Esophagus (tissue), 2 donors: ENCODE data around the gene CBL. TPM values are rescaled to one million over a fixed set of nuclear protein-coding genes. Genes with fewer than 3 reads are reported as not detected.
"Not testable (repeated sequence)": the region's sequence is repeated elsewhere in the genome, so short reads cannot be mapped to it uniquely, and the experiment has no call there.

Source experiments
- H3K27ac ChIP-seq, 2 donors: one replicate each; pipeline ENCODE4 v1.5.1; 2013; ENCODE audit warnings: low read depth in 2 of 2, mild to moderate bottlenecking in 2 of 2, inconsistent platforms in 1 of 2, low read length in 1 of 2, moderate library complexity in 1 of 2
- H3K27me3 ChIP-seq, 2 donors: one replicate each; pipeline ENCODE4 v1.6.1; 2013; ENCODE audit warnings: low read length in 2 of 2, control low read depth in 1 of 2, mild to moderate bottlenecking in 1 of 2; ENCODE audit not compliant: insufficient read depth in 2 of 2, control insufficient read depth in 1 of 2
- H3K36me3 ChIP-seq, 2 donors: one replicate each; pipeline ENCODE4 v1.6.1; 2013; ENCODE audit warnings: low read length in 1 of 2; ENCODE audit not compliant: control insufficient read depth in 2 of 2, insufficient read depth in 2 of 2
- H3K4me1 ChIP-seq, 2 donors: one replicate each; pipeline ENCODE4 v1.6.1; 2013; ENCODE audit warnings: low read length in 1 of 2; ENCODE audit not compliant: control insufficient read depth in 2 of 2, insufficient read depth in 2 of 2
- H3K4me3 ChIP-seq, 2 donors: one replicate each; pipeline ENCODE4 v1.5.1; 2013; ENCODE audit warnings: low read length in 2 of 2, mild to moderate bottlenecking in 2 of 2, low read depth in 1 of 2, moderate library complexity in 1 of 2
- H3K9me3 ChIP-seq, 2 donors: one replicate each; pipeline ENCODE4 v1.6.1; 2013; ENCODE audit warnings: mild to moderate bottlenecking in 2 of 2, low read depth in 1 of 2, low read length in 1 of 2, moderate library complexity in 1 of 2; ENCODE audit not compliant: control insufficient read depth in 2 of 2, insufficient read depth in 1 of 2
- WGBS, 2 donors: extraction: QIAGEN DNeasy Blood & Tissue Kit; methylation state at CpG; one replicate each; pipeline ENCODE4 v1.1.7; 2013; 5-methylcytosine and 5-hydroxymethylcytosine counted together
- polyA plus RNA-seq, 2 donors: library from polyadenylated mRNA; stranded (reverse); fragments of 200-250 nt; gene quantifications; one replicate each; pipeline ENCODE4 v1.2.3, GENCODE V29; 2013
- donor health status: healthy with polysubstance abuse.
- donor health status: Bipolar disorder and iron deficiency.

Gene CBL
- polyA plus RNA-seq, 2 donors: 3.0 to 6.2 TPM

DNA sequence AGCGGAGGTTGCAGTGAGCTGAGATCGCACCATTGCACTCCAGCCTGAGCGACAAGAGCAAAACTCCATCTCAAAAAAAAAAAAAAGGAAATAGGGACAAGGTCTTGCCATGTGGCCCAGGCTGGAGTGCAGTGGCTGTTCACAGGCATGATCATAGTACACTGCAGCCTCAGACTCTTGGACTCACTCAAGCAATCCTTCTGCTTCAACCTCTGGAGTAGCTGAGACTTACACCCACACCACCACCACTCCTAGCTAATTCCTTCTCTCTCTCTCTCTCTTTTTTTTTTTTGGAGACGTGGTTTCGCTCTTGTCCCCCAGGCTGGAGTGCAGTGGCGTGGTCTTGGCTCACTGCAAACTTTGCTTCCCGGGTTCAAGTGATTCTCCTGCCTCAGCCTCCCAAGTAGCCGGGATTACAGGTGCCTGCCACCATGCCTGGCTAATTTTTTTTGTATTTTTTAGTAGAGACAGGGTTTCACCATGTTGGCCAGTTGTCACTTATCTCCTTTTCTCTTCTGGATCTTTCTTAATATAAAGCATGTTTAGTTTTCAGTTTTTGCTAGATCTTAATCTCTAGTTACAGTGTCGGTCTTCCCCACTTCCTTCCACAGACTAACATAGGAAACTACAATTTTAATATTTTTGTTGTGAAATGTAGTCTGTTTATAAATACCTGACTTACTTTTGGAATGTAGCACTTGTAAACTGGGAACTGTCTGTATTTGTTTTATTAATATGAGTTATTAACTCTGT lies 22.6 kb downstream of the CBL start:
- not testable (repeated sequence) for H3K27ac ChIP-seq
- WGBS, 2 donors: 88 to 91% methylated on average over 9 of the region's 9 CpGs

DNA sequence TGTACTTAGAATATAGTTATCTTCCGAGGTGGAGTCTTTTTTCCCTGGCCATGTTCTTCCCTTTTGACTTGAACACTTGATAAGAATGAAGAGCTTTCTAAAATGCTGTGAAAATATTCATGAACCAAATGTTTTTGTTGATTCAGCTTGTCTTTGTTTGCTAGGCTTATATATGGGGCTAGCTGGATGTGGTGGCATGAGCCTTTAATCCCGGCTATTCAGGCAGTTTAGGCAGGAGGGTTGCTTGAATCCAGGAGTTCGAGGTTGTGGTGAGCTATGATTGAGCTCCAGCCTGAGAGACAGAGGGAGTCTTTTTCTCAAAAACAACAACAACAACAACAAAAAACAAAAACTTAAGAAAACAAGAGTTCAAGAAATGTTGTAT lies 23.1 kb downstream of the CBL start:
- no peaks in the 10 kb centered on the region for H3K27me3 ChIP-seq
- no peak overlapping the region for H3K27ac ChIP-seq
- H3K4me1 ChIP-seq: no peaks in the 10 kb centered on the region
- H3K4me3 ChIP-seq: no peak overlapping the region
- H3K9me3 ChIP-seq: no peaks in the 10 kb centered on the region
- H3K36me3 ChIP-seq: no peaks in the 10 kb centered on the region
- WGBS, 2 donors: 74 to 78% methylated on average over 3 of the region's 3 CpGs

More for the DNA sequence above, 22.6 kb downstream of the CBL start:
- H3K4me3 ChIP-seq, H3K27me3 ChIP-seq, H3K4me1 ChIP-seq, H3K9me3 ChIP-seq, H3K36me3 ChIP-seq: not testable (repeated sequence)

DNA sequence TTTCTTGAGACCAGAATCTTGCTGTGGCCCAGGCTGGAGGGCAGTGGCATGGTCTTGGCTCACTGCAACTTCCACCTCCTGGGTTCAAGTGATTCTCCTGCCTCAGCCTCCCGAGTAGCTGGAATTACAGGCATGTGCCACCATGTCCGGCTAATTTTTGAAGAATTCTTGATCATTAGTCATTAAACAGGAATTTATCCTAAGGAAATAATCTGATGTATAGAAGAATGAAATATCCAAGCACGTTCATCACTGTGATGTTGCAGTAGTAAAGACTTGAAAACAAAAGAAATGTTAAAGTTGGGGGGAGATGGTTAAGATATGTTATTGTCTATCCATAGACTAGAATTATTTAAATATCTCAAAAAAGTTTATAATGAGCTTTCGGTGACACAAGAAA lies 23.6 kb downstream of the CBL start:
- Histone ChIP-seq H3K27ac (no peak overlapping the region), H3K36me3 (no peaks in the 10 kb centered on the region), H3K4me1 (no peaks in the 10 kb centered on the region), H3K27me3 (no peaks in the 10 kb centered on the region), H3K9me3 (no peaks in the 10 kb centered on the region), H3K4me3 (no peak overlapping the region)
- 70 to 78% methylated on average over 4 of the region's 4 CpGs for WGBS, 2 donors

DNA sequence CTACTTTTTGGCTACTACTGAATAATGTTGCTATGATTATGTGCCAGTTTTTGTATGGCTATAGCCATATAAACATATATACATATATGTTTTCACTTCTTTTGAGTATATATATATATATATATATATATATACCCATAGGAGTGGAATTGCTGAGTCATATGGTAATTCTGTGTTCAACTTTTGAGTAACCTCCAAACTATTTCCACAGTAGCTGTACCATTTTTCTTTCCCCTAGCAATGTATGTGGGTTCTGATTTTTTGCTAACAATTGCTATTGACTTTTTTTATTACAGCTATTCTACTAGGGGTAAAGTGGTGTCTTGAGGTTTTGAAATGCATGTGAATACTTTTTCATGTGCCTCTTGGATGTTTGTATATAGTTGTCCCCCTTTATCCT lies 30.4 kb downstream of the CBL start:
- Histone ChIP-seq H3K27me3 (no peaks in the 10 kb centered on the region), H3K9me3 (no peaks in the 10 kb centered on the region), H3K27ac (no peak overlapping the region), H3K4me1 (no peaks in the 10 kb centered on the region), H3K4me3 (no peak overlapping the region), H3K36me3 (no peaks in the 10 kb centered on the region)

DNA sequence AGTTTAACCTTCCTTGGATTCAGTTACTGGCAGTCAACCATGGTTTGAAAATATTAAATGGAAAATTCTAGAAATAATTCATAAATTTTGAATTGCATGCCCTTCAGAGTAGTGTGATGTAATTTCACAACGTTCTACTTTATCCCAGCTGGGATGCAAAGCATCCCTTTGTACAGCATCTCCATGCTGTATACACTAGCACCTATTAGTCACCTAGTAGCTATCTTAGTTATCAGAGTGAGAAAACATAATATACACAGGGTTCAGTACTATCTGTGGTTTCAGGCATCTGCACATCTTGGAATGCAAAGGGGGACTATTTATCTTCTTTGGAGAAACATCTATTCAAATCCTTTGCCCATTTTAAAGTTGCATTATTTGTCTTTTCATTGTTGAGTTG lies 30.8 kb downstream of the CBL start:
- WGBS, 2 donors: 56 to 77% methylated on average over 1 of the region's 1 CpG
- no peak overlapping the region for H3K4me3 ChIP-seq
- no peak overlapping the region for H3K27ac ChIP-seq
- H3K36me3 ChIP-seq: no peaks in the 10 kb centered on the region
- no peaks in the 10 kb centered on the region for H3K9me3 ChIP-seq
- H3K27me3 ChIP-seq: no peaks in the 10 kb centered on the region
- H3K4me1 ChIP-seq: no peaks in the 10 kb centered on the region

DNA sequence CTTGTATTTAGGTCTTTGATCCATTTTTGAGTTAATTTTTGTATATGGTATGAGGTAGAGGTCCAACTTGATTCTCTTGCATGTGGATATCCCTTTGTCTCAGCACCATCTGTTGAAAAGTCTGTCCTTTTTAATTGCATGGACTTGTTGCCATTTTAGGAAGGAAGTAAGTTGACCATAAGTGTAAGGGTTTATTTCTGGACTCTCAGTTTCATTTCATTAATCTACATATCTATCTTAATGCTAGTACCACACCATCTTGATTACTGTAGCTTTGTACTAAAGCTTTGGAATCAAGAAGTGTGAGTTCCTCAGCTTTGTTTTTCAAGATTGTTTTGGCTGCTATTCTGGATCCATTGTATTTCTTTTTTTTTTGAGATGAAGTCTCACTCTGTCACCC lies 31.4 kb downstream of the CBL start:
- Histone ChIP-seq H3K9me3 (no peaks in the 10 kb centered on the region), H3K27ac (no peak overlapping the region), H3K4me1 (no peaks in the 10 kb centered on the region), H3K4me3 (no peak overlapping the region), H3K36me3 (no peaks in the 10 kb centered on the region), H3K27me3 (no peaks in the 10 kb centered on the region)

DNA sequence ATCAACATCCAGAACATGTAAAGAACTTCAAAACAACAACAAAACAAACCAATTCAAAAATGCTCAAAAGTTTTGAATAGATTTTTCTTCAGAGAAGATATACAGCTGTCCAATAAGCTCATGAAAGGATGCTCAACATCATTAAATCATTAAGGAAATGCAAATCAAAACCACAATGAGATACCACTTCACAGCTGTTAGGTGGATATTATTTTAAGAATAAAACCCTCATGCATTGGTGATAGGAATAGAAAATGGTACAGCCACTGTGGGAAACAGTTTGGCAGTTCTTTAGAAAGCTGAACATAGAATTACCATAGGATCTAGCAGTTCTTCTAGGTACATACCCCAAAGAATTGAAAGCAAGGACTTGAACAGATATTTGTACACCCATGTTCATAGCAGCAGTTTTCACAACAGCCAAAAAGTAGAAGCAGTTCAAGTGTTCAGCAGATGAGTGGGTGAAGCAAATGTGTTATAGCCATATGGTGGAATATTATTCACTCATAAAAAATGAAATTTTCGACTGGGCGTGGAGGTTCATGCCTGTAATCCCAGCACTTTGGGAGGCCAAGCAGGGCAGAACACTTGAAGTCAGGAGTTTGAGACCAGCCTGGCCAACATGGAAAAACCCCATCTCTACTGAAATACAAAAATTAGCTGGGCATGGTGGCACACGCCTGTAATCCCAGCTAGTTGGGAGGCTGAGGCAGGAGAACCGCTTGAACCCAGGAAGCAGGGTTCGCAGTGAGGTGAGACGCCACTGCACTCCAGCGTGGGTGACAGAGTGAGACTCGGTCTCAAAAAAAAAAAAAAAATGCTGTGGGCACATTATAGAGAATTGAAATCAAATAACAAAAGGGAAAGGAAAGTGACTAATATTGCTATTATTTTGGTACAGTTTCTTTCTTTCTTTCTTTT lies 42.9 kb downstream of the CBL start:
- no peak overlapping the region for H3K27ac ChIP-seq
- H3K27me3 ChIP-seq: no peaks in the 10 kb centered on the region
- WGBS, 2 donors: 93 to 95% methylated on average over 8 of the region's 8 CpGs
- H3K4me3 ChIP-seq: no peak overlapping the region
- no peaks in the 10 kb centered on the region for H3K9me3 ChIP-seq
- no peaks in the 10 kb centered on the region for H3K4me1 ChIP-seq
- H3K36me3 ChIP-seq: no peaks in the 10 kb centered on the region

DNA sequence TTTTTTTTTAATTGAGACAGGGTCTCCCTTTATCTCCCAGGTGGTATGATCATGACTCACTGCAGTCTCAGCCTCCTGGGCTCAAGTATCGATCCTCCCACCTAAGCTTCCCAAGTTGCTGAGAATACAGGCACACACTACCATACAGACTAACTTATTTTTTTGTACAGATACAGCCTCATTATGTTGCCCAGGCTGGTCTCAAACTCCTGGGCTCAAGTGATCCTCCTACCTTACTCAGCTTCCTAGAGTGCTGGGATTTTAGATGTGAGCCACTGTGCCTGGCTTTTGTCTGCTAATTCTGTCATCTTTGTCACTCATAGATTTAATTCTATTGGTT lies 43.5 kb downstream of the CBL start:
- H3K4me1 ChIP-seq: no peaks in the 10 kb centered on the region
- no peak overlapping the region for H3K4me3 ChIP-seq
- H3K27me3 ChIP-seq: no peaks in the 10 kb centered on the region
- no peak overlapping the region for H3K27ac ChIP-seq
- no peaks in the 10 kb centered on the region for H3K9me3 ChIP-seq
- 90 to 93% methylated on average over 1 of the region's 1 CpG for WGBS, 2 donors
- no peaks in the 10 kb centered on the region for H3K36me3 ChIP-seq

DNA sequence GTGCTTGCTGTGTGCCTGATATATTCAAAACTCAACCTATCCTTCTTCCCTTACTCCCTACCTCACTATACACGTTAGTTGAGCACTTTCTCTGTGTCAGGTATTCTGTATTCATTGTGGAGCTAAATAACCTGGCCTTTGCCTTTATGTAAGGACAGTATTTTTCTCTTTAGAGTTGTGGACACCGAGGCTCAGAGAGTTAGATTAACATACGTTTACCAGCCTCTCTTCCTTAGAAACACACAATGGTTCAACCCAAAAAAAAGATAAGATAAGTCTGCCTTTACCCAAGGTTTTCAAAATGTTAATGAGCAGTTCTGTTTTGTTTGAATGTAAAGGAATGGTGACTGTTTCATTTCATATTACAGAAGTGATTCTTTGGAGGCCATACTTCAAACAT lies 45.0 kb downstream of the CBL start:
- Histone ChIP-seq H3K9me3 (no peaks in the 10 kb centered on the region), H3K36me3 (no peaks in the 10 kb centered on the region), H3K4me3 (no peak overlapping the region), H3K27ac (no peak overlapping the region), H3K27me3 (no peaks in the 10 kb centered on the region), H3K4me1 (no peaks in the 10 kb centered on the region)
- 84 to 86% methylated on average over 3 of the region's 3 CpGs for WGBS, 2 donors

DNA sequence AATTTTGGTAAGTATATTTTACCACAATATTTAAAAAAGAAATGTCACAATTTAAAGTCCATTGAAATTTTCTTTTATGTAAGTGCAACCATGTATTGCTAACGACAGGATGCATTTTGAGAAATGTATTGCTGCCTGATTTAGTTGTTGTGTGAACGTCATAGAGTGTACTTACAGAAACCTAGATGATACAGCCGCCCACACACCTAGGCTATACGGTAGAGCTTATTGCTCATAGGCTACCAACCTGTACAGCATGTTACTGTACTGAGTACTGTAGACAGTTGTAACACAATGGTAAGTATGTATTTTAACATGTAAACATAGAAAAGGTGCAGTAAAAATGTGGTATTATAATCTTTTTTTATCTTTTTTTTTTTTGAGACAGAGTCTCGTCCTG lies 48.1 kb downstream of the CBL start:
- H3K27me3 ChIP-seq: no peaks in the 10 kb centered on the region
- no peaks in the 10 kb centered on the region for H3K4me1 ChIP-seq
- no peak overlapping the region for H3K27ac ChIP-seq
- H3K9me3 ChIP-seq: no peaks in the 10 kb centered on the region
- H3K36me3 ChIP-seq: no peaks in the 10 kb centered on the region
- no peak overlapping the region for H3K4me3 ChIP-seq
- 87 to 90% methylated on average over 5 of the region's 5 CpGs for WGBS, 2 donors
